ENCODE measurements around the gene SNX30. TPM values are rescaled to one million over a fixed set of nuclear protein-coding genes. Genes with fewer than 3 reads are reported as not detected.

The SNX30 gene
- total and polyA plus RNA-seq, 2 experiments from 2014 or later, result 8.5 to 26.7 TPM

DNA sequence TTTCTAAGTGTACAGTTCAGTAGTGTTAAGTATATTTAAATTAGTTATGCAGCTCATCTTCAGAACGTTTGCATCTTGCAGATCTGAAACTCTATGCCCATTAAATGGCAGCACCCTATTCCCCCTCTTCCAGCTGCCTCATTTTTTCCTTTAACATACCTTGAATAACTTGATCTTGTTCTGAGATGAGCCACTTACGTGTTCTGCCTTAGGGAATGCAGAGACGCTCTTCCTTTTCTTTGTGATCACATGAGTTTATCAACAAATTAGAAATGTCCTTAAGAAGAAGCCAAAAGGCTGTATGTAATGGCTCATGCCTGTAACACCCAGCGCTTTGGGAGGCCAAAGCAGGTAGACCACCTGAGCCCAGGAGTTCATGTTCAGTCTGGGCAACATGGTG lies 82.5 kb downstream of the SNX30 start:
- Histone ChIP-seq H4K20me1 (ENCODE audit: insufficient read depth) (no peaks in the 10 kb centered on the region), H2AFZ (no peak overlapping the region), H3K9ac (no peak overlapping the region), H3K4me1 (ENCODE audit: insufficient read depth) (no peaks in the 10 kb centered on the region), H3K27me3 (replicated peaks; ENCODE audit: insufficient read depth) (no peaks in the 10 kb centered on the region), H3K4me3 (no peak overlapping the region), H3K27ac (no peak overlapping the region), H3K4me2 (ENCODE audit: unreplicated experiment) (no peak overlapping the region), H3K9me2 (ENCODE audit: insufficient read depth) (no peaks in the 10 kb centered on the region), H3K9me3 (ENCODE audit: low read depth) (no peaks in the 10 kb centered on the region), H3K36me3 (ENCODE audit: low read depth) (peaks cover 12% of the 10 kb centered on the region; the same call in 1 of the 2 replicates), H3F3A (ENCODE audit: insufficient read depth) (no peaks in the 10 kb centered on the region), H3K79me2 (ENCODE audit: insufficient read depth) (peaks cover 22% of the 10 kb centered on the region)
- in situ Hi-C loops (cut with MboI), result no loop called here
- DNase-seq, result no peak
- TF ChIP-seq EZH2phosphoT487 (IDR thresholded peaks at IDR 0.05; ENCODE audit: insufficient read depth, low read depth), result no peak
- no peak for TF ChIP-seq EZH2 (IDR thresholded peaks at IDR 0.05; ENCODE audit: insufficient read depth, poor library complexity, severe bottlenecking)
- WGBS, 2 experiments (ENCODE audit: low coverage in 1 of 2, low lambda C conversion rate in 2 of 2, missing lambda C conversion rate in 2 of 2), result 98% methylated on average over 4 of the region's 4 CpGs

DNA sequence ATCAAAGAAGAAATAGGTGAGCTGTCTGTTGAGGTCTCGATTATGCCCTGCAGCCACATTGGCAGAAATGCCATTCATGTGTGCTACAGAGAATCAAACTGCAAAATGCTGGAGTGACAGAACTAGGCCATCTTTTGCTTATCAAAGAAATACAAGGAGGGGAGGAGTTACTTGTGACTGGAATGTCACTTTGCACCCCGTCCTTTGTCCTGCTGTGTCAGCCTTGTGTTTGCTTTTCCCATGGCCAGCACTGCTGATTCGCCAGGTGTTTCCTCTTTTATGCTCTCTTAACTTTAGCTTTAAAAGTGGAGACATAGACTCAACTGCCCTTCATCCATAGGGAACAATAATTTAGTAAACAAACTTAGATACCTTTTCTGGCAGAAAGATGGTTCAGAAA lies 85.8 kb downstream of the SNX30 start:
- H3K27ac ChIP-seq, result no peak overlapping the region
- no peaks in the 10 kb centered on the region for H3F3A ChIP-seq (ENCODE audit: insufficient read depth)
- no peaks in the 10 kb centered on the region for H3K79me2 ChIP-seq (ENCODE audit: insufficient read depth)
- no peaks in the 10 kb centered on the region for H3K9me2 ChIP-seq (ENCODE audit: insufficient read depth)
- no peak overlapping the region for H3K4me3 ChIP-seq
- TF ChIP-seq EZH2phosphoT487 (IDR thresholded peaks at IDR 0.05; ENCODE audit: insufficient read depth, low read depth), result no peak
- TF ChIP-seq EZH2 (IDR thresholded peaks at IDR 0.05; ENCODE audit: insufficient read depth, poor library complexity, severe bottlenecking), result no peak
- H4K20me1 ChIP-seq (ENCODE audit: insufficient read depth), result no peaks in the 10 kb centered on the region
- in situ Hi-C loops (cut with MboI), result no loop called here
- peaks cover 20% of the 10 kb centered on the region; the same call in 1 of the 2 replicates for H3K36me3 ChIP-seq (ENCODE audit: low read depth)
- H3K9me3 ChIP-seq (ENCODE audit: low read depth), result no peaks in the 10 kb centered on the region
- no peak overlapping the region for H3K4me2 ChIP-seq (ENCODE audit: unreplicated experiment)
- no peaks in the 10 kb centered on the region for H3K27me3 ChIP-seq (replicated peaks; ENCODE audit: insufficient read depth)
- no peaks in the 10 kb centered on the region for H3K4me1 ChIP-seq (ENCODE audit: insufficient read depth)
- DNase-seq, result no peak
- 81 to 84% methylated on average over 3 of the region's 3 CpGs for WGBS, 2 experiments (ENCODE audit: low coverage in 1 of 2, low lambda C conversion rate in 2 of 2, missing lambda C conversion rate in 2 of 2)
- H3K9ac ChIP-seq, result no peak overlapping the region
- no peak overlapping the region for H2AFZ ChIP-seq

DNA sequence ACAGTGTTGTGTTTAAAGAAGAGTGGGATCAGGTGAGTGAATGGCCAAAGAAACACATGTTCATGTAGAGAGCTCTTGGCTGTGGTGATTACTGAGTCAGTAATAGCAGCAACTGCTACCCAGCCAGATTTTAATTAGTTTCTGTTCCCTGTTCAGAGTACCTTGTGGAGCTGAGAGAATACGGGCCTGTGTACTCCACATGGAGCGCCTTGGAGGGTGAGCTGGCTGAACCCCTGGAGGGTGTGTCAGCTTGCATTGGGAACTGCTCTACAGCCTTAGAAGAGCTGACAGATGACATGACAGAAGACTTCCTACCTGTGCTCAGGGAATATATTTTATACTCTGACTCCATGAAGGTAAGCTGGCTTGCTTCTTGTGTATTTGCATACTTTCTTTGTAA lies 87.8 kb downstream of the SNX30 start:
- H2AFZ ChIP-seq, result no peak overlapping the region
- DNase-seq, result no peak
- 98 to 100% methylated on average over 2 of the region's 2 CpGs for WGBS, 2 experiments (ENCODE audit: low coverage in 1 of 2, low lambda C conversion rate in 2 of 2, missing lambda C conversion rate in 2 of 2)
- H3K4me2 ChIP-seq (ENCODE audit: unreplicated experiment), result no peak overlapping the region
- no peaks in the 10 kb centered on the region; the same call in 1 of the 2 replicates for H3K79me2 ChIP-seq (ENCODE audit: insufficient read depth)
- no peaks in the 10 kb centered on the region for H3K27me3 ChIP-seq (replicated peaks; ENCODE audit: insufficient read depth)
- H3K36me3 ChIP-seq (ENCODE audit: low read depth), result peaks cover 18% of the 10 kb centered on the region; the same call in 1 of the 2 replicates
- no peaks in the 10 kb centered on the region for H3K4me1 ChIP-seq (ENCODE audit: insufficient read depth)
- no peaks in the 10 kb centered on the region for H3K9me3 ChIP-seq (ENCODE audit: low read depth)
- no peak for TF ChIP-seq EZH2phosphoT487 (IDR thresholded peaks at IDR 0.05; ENCODE audit: insufficient read depth, low read depth)
- no peaks in the 10 kb centered on the region for H4K20me1 ChIP-seq (ENCODE audit: insufficient read depth)
- in situ Hi-C loops (cut with MboI), result no loop called here
- no peaks in the 10 kb centered on the region for H3K9me2 ChIP-seq (ENCODE audit: insufficient read depth)
- no peak overlapping the region for H3K9ac ChIP-seq
- no peak overlapping the region for H3K4me3 ChIP-seq
- no peak overlapping the region for H3K27ac ChIP-seq
- H3F3A ChIP-seq (ENCODE audit: insufficient read depth), result peaks cover 3% of the 10 kb centered on the region; the same call in 1 of the 2 replicates

DNA sequence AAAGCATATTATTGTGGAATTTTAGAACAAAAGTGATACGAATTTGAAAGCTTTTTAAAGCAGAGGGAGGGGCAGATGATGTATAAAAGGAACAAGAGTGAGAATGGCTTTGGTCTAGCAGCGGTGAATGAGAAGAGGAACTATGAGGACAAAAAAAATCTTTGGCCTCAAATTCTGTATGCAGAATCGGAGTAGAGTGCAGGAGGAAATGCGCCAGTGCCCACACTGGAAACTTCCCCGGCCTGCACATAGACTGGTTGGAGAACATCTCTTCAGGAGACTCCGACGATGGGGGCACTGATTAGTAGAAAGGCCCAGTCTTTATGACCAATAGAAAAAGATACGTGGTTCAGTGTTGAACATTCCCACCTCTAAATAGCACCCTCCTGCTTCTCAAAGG lies 88.8 kb downstream of the SNX30 start:
- Histone ChIP-seq H3K9ac (no peak overlapping the region), H3K4me2 (ENCODE audit: unreplicated experiment) (no peak overlapping the region), H3K9me2 (ENCODE audit: insufficient read depth) (no peaks in the 10 kb centered on the region), H3K4me1 (ENCODE audit: insufficient read depth) (no peaks in the 10 kb centered on the region), H4K20me1 (ENCODE audit: insufficient read depth) (no peaks in the 10 kb centered on the region), H3K9me3 (ENCODE audit: low read depth) (no peaks in the 10 kb centered on the region), H3K36me3 (ENCODE audit: low read depth) (peaks cover 13% of the 10 kb centered on the region; the same call in 1 of the 2 replicates), H3K27me3 (replicated peaks; ENCODE audit: insufficient read depth) (no peaks in the 10 kb centered on the region), H2AFZ (no peak overlapping the region), H3K27ac (no peak overlapping the region), H3K4me3 (no peak overlapping the region), H3F3A (ENCODE audit: insufficient read depth) (peaks cover 10% of the 10 kb centered on the region), H3K79me2 (ENCODE audit: insufficient read depth) (no peaks in the 10 kb centered on the region; the same call in 1 of the 2 replicates)
- DNase-seq, result no peak
- in situ Hi-C loops (cut with MboI), result no loop called here
- WGBS, 2 experiments (ENCODE audit: low coverage in 1 of 2, low lambda C conversion rate in 2 of 2, missing lambda C conversion rate in 2 of 2), result 97 to 98% methylated on average over 8 of the region's 8 CpGs
- TF ChIP-seq EZH2 (IDR thresholded peaks at IDR 0.05; ENCODE audit: insufficient read depth, poor library complexity, severe bottlenecking) (no peak), EZH2phosphoT487 (IDR thresholded peaks at IDR 0.05; ENCODE audit: insufficient read depth, low read depth) (no peak)

DNA sequence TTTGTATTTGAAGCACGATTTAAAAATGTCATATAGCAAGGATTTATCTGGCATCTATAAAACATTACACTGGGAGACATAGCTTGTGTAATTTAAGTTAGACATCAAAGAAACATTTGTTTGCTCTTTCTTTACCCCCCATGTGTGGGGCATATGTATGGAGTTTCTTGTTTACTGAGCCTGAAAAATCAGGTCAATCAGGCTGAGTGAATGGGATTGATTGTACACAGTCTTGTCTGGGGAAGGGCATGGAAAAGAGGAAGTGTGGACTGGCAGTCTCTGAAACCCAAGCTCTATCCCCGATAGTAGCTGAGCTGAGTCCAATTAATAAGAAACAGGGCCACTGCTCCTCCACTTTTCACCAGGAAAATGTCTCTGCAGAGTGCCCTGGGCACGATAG lies 90.7 kb downstream of the SNX30 start:
- no peaks in the 10 kb centered on the region for H4K20me1 ChIP-seq (ENCODE audit: insufficient read depth)
- H3K27me3 ChIP-seq (replicated peaks; ENCODE audit: insufficient read depth), result no peaks in the 10 kb centered on the region
- H3K4me3 ChIP-seq, result no peak overlapping the region
- no peak overlapping the region for H3K4me2 ChIP-seq (ENCODE audit: unreplicated experiment)
- no peaks in the 10 kb centered on the region for H3K9me3 ChIP-seq (ENCODE audit: low read depth)
- DNase-seq, result no peak
- peaks cover 21% of the 10 kb centered on the region for H3F3A ChIP-seq (ENCODE audit: insufficient read depth)
- no peaks in the 10 kb centered on the region; the same call in 1 of the 2 replicates for H3K79me2 ChIP-seq (ENCODE audit: insufficient read depth)
- no peak overlapping the region for H2AFZ ChIP-seq
- H3K9me2 ChIP-seq (ENCODE audit: insufficient read depth), result no peaks in the 10 kb centered on the region
- peaks cover 13% of the 10 kb centered on the region; the same call in 1 of the 2 replicates for H3K36me3 ChIP-seq (ENCODE audit: low read depth)
- TF ChIP-seq EZH2 (IDR thresholded peaks at IDR 0.05; ENCODE audit: insufficient read depth, poor library complexity, severe bottlenecking) (no peak), EZH2phosphoT487 (IDR thresholded peaks at IDR 0.05; ENCODE audit: insufficient read depth, low read depth) (no peak)
- peaks cover 12% of the 10 kb centered on the region for H3K4me1 ChIP-seq (ENCODE audit: insufficient read depth)
- WGBS, 2 experiments (ENCODE audit: low coverage in 1 of 2, low lambda C conversion rate in 2 of 2, missing lambda C conversion rate in 2 of 2), result 51 to 61% methylated on average over 3 of the region's 3 CpGs
- no peak overlapping the region for H3K27ac ChIP-seq
- H3K9ac ChIP-seq, result no peak overlapping the region
- in situ Hi-C loops (cut with MboI), result no loop called here
